ENCODE data around the gene ADSS2. TPM values are rescaled to one million over a fixed set of nuclear protein-coding genes. Genes with fewer than 3 reads are reported as not detected.
"Not testable (repeated sequence)": the region's sequence is repeated elsewhere in the genome, so short reads cannot be mapped to it uniquely, and the experiment has no call there.

ADSS2 gene
- total RNA-seq, 1 donor from 2014 or later: 31.9 TPM

- TF ChIP-seq, protein P1, sequence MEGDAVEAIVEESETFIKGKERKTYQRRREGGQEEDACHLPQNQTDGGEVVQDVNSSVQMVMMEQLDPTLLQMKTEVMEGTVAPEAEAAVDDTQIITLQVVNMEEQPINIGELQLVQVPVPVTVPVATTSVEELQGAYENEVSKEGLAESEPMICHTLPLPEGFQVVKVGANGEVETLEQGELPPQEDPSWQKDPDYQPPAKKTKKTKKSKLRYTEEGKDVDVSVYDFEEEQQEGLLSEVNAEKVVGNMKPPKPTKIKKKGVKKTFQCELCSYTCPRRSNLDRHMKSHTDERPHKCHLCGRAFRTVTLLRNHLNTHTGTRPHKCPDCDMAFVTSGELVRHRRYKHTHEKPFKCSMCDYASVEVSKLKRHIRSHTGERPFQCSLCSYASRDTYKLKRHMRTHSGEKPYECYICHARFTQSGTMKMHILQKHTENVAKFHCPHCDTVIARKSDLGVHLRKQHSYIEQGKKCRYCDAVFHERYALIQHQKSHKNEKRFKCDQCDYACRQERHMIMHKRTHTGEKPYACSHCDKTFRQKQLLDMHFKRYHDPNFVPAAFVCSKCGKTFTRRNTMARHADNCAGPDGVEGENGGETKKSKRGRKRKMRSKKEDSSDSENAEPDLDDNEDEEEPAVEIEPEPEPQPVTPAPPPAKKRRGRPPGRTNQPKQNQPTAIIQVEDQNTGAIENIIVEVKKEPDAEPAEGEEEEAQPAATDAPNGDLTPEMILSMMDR (IDR thresholded peaks at IDR 0.05; ENCODE audit: partially characterized antibody, unreplicated experiment): no peak
- Mint-ChIP-seq H3K27ac (ENCODE audit: unreplicated experiment) (no peak overlapping the region), H3K4me3 (ENCODE audit: unreplicated experiment) (no peak overlapping the region), H3K9me3 (ENCODE audit: unreplicated experiment) (no peaks in the 10 kb centered on the region), H3K36me3 (ENCODE audit: unreplicated experiment) (no peaks in the 10 kb centered on the region), H3K27me3 (ENCODE audit: unreplicated experiment) (peaks cover 4% of the 10 kb centered on the region), H3K4me1 (ENCODE audit: low read depth, unreplicated experiment) (no peaks in the 10 kb centered on the region)
- no peak for DNase-seq
Measured at GRCh38 chr1:244384066-244384465, 67.6 kb downstream of the ADSS2 start.

DNA sequence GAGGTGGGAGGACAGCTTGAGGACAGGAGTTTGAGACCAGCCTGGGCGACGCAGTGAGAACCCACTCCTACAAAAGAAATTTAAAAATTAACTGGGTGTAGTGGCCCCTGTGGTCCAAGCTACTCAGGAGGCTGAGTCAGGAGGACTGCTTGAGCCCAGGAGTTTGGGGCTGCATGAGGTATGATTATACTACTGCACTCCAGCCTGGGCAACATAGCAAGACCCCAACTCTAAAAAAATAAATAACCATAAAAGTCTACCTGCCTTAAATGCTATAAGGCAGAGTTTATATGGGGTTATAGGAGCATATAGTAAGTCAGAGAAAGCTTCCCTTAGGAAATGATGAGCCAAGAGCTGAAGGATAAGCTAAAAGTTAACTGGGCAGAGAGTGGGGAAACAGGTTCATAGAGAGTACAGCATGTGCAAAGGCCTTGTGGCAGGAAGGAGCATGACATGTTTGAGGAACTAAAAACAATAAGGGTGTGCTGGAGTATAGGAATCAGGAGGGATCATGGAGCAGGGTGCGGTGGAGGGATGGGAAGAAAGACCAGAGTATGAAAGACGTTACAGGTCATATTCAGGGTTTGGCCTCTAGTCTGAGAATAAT, 68.3 kb downstream of the ADSS2 start:
- no peak overlapping the region for H3K4me3 Mint-ChIP-seq (ENCODE audit: unreplicated experiment)
- H3K27me3 Mint-ChIP-seq (ENCODE audit: unreplicated experiment): peaks cover 4% of the 10 kb centered on the region
- H3K27ac Mint-ChIP-seq (ENCODE audit: unreplicated experiment): no peak overlapping the region
- H3K4me1 Mint-ChIP-seq (ENCODE audit: low read depth, unreplicated experiment): no peaks in the 10 kb centered on the region
- no peaks in the 10 kb centered on the region for H3K9me3 Mint-ChIP-seq (ENCODE audit: unreplicated experiment)
- H3K36me3 Mint-ChIP-seq (ENCODE audit: unreplicated experiment): no peaks in the 10 kb centered on the region
- DNase-seq: no peak
- TF ChIP-seq, protein P1 (IDR thresholded peaks at IDR 0.05; ENCODE audit: partially characterized antibody, unreplicated experiment): no peak

GRCh38 chr1:244381878-244382565, 69.7 kb downstream of the ADSS2 start:
- TF ChIP-seq, protein P1 (IDR thresholded peaks at IDR 0.05; ENCODE audit: partially characterized antibody, unreplicated experiment): no peak
- H3K9me3 Mint-ChIP-seq (ENCODE audit: unreplicated experiment): no peaks in the 10 kb centered on the region
- DNase-seq: no peak
- no peaks in the 10 kb centered on the region for H3K36me3 Mint-ChIP-seq (ENCODE audit: unreplicated experiment)
- H3K27me3 Mint-ChIP-seq (ENCODE audit: unreplicated experiment): peaks cover 4% of the 10 kb centered on the region
- H3K4me3 Mint-ChIP-seq (ENCODE audit: unreplicated experiment): no peak overlapping the region
- H3K27ac Mint-ChIP-seq (ENCODE audit: unreplicated experiment): no peak overlapping the region
- H3K4me1 Mint-ChIP-seq (ENCODE audit: low read depth, unreplicated experiment): no peaks in the 10 kb centered on the region

DNA sequence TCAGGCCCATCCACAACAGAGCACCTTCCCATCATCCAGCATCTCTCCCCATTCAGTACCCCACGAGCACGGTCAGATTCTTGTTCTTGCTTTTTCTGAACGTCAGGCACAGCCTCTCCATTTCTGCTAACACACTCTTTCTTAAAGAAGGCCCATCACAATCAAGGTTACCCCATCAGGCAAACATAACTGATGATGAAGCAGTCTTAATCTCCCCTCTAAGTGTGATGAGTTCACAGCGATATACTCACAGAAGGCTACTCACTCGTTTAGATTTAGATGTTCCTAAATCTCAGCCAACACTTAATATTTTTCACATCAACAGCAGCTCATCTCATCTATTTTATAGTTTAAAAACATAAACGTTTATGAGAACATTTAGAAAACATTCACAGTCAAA, 75.6 kb downstream of the ADSS2 start:
- H3K27ac Mint-ChIP-seq (ENCODE audit: unreplicated experiment): no peak overlapping the region
- H3K36me3 Mint-ChIP-seq (ENCODE audit: unreplicated experiment): no peaks in the 10 kb centered on the region
- no peaks in the 10 kb centered on the region for H3K9me3 Mint-ChIP-seq (ENCODE audit: unreplicated experiment)
- DNase-seq: no peak
- peaks cover 4% of the 10 kb centered on the region for H3K27me3 Mint-ChIP-seq (ENCODE audit: unreplicated experiment)
- no peak overlapping the region for H3K4me3 Mint-ChIP-seq (ENCODE audit: unreplicated experiment)
- TF ChIP-seq, protein P1 (IDR thresholded peaks at IDR 0.05; ENCODE audit: partially characterized antibody, unreplicated experiment): no peak
- H3K4me1 Mint-ChIP-seq (ENCODE audit: low read depth, unreplicated experiment): no peaks in the 10 kb centered on the region

- Mint-ChIP-seq H3K36me3 (ENCODE audit: unreplicated experiment) (no peaks in the 10 kb centered on the region), H3K4me3 (ENCODE audit: unreplicated experiment) (no peak overlapping the region), H3K27me3 (ENCODE audit: unreplicated experiment) (peaks cover 2% of the 10 kb centered on the region), H3K27ac (ENCODE audit: unreplicated experiment) (no peak overlapping the region), H3K9me3 (ENCODE audit: unreplicated experiment) (no peaks in the 10 kb centered on the region), H3K4me1 (ENCODE audit: low read depth, unreplicated experiment) (no peaks in the 10 kb centered on the region)
- DNase-seq: no peak
- TF ChIP-seq, protein P1 (IDR thresholded peaks at IDR 0.05; ENCODE audit: partially characterized antibody, unreplicated experiment): no peak
Measured at GRCh38 chr1:244375051-244375450, 76.7 kb downstream of the ADSS2 start.

DNA sequence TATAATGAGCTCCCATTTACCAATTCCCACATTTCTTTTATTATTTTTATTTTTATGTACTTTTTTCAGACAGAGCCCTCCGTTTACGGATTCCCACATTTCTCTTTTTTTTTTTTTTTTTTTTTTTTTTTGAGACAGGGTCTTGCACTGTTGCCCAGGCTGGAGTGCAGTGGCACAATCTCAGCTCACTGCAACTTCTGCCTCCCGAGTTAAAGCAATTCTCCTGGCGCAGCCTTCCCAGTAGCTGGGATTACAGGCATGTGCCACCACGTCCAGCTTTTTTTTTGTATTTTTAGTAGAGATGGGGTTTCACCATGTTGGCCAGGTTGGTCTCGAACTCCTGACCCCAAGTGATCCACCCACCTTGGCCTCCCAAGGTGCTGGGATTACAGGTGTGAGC, 77.2 kb downstream of the ADSS2 start:
- H3K27me3 Mint-ChIP-seq (ENCODE audit: unreplicated experiment); H3K4me3 Mint-ChIP-seq (ENCODE audit: unreplicated experiment); H3K9me3 Mint-ChIP-seq (ENCODE audit: unreplicated experiment); DNase-seq; H3K27ac Mint-ChIP-seq (ENCODE audit: unreplicated experiment); H3K36me3 Mint-ChIP-seq (ENCODE audit: unreplicated experiment); H3K4me1 Mint-ChIP-seq (ENCODE audit: low read depth, unreplicated experiment): not testable (repeated sequence)
